ENCODE results near the gene ACY1. TPM values are rescaled to one million over a fixed set of nuclear protein-coding genes. Genes with fewer than 3 reads are reported as not detected.

ACY1 gene
- total and polyA plus RNA-seq, 12 donors = 18.7 to 45.6 (median 25.0) TPM

DNA sequence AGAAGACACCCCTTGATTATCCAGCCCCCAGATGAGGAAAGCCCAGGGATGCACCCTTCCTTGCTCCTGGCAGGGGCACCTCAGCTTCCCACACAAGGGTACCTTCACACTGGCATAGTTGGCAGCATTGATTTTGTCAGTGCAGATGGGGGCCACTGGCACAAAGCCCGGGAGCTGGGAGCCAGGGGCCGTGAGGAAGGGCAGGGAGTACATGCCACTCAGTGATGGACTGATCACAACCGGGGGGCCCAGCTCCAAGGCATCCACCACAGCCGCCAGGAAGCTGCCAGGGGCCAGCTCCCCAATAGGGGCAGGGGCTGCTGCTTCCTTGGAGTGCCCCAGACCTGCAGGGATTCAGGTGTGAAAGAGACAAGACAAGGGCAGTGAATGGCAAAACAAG is 13.5 kb upstream of the ACY1 start:
- no peaks in the 10 kb centered on the region for H3K9me3 ChIP-seq
- 63 to 69% methylated on average over 4 of the region's 4 CpGs for WGBS, 2 donors
- no peak for DNase-seq
- H3K4me3 ChIP-seq = no peak overlapping the region
- TF ChIP-seq CTCF (IDR thresholded peaks at IDR 0.05) = no peak
- H3K4me1 ChIP-seq = peaks cover 13 to 67% (median 45%) of the 10 kb centered on the region in 9 donors
- intact Hi-C loops (cut with DNase I) = no loop called here
- no peak for ATAC-seq
- H3K36me3 ChIP-seq = peaks cover 0 to 16% (median 0%) of the 10 kb centered on the region in 9 donors
- peak overlapping the region in 1 of 10 donors; percentile 10 for H3K27ac ChIP-seq
- H3K27me3 ChIP-seq = peaks cover 0 to 20% (median 0%) of the 10 kb centered on the region in 7 donors

GRCh38 chr3:51970606-51971300 is 12.6 kb upstream of the ACY1 start:
- 68 to 72% methylated on average over 6 of the region's 6 CpGs for WGBS, 2 donors
- Histone ChIP-seq H3K4me1 (peaks cover 17 to 63% (median 46%) of the 10 kb centered on the region in 9 donors), H3K4me3 (no peak overlapping the region), H3K9me3 (no peaks in the 10 kb centered on the region), H3K27ac (peak overlapping the region in 1 of 10 donors; percentile 31), H3K27me3 (peaks cover 0 to 18% (median 0%) of the 10 kb centered on the region in 7 donors), H3K36me3 (peaks cover 0 to 16% (median 0%) of the 10 kb centered on the region in 9 donors)
- DNase-seq = no peak
- no peak for ATAC-seq
- intact Hi-C loops (cut with DNase I) = no loop called here
- no peak for TF ChIP-seq CTCF (IDR thresholded peaks at IDR 0.05)

DNA sequence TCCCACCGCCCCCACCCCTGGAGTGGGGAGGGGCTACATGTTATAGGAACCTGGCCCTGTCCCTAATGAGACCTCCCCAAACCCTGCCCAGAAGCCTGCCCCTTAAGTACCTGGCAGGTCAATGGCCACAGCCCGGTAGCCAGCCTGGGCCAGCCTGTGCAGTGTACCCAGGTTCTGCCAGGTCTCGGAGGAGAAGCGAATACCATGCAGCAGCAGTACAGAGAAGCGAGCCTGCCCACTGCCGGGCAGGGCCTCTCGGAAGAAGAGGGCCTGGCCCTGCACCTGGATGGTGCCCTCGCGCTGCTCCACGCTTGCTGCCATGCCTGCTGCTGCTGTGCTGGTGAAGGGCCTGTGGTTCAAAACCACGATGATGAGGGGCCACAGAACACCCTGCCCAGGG is 12.0 kb upstream of the ACY1 start:
- H3K27me3 ChIP-seq = peaks cover 0 to 12% (median 0%) of the 10 kb centered on the region in 7 donors
- 92 to 96% methylated on average over 11 of the region's 11 CpGs for WGBS, 2 donors
- no peak overlapping the region for H3K27ac ChIP-seq
- H3K36me3 ChIP-seq = peaks cover 0 to 16% (median 0%) of the 10 kb centered on the region in 9 donors
- intact Hi-C loops (cut with DNase I) = no loop called here
- ATAC-seq (no peak), DNase-seq (no peak)
- no peak for TF ChIP-seq CTCF (IDR thresholded peaks at IDR 0.05)
- no peak overlapping the region for H3K4me3 ChIP-seq
- peaks cover 13 to 63% (median 46%) of the 10 kb centered on the region in 9 donors for H3K4me1 ChIP-seq
- no peaks in the 10 kb centered on the region for H3K9me3 ChIP-seq

GRCh38 chr3:51974277-51974962 is 8.9 kb upstream of the ACY1 start:
- peak overlapping the region; percentile 93 to 98 (median 96) for H3K27ac ChIP-seq
- TF ChIP-seq CTCF (IDR thresholded peaks at IDR 0.05) = peak in 4 of 9 donors; percentile 3 to 54 (median 29)
- no peaks in the 10 kb centered on the region for H3K27me3 ChIP-seq
- H3K9me3 ChIP-seq = no peaks in the 10 kb centered on the region
- H3K4me1 ChIP-seq = peaks cover 10 to 46% (median 31%) of the 10 kb centered on the region in 9 donors
- DNase-seq = peak in 1 of 2 donors; percentile 50
- intact Hi-C loops (cut with DNase I) = loop anchor here in 8 of 10 donors (1.0 to 2.0 kb wide), 2 partner anchors 32 kb away; partner anchors contain the start of gene PARP3 (in 8 of the 8)
- peak overlapping the region; percentile 35 to 87 (median 68) for H3K4me3 ChIP-seq
- peak; percentile 10 to 43 (median 26) for ATAC-seq
- peaks cover 0 to 14% (median 0%) of the 10 kb centered on the region in 9 donors for H3K36me3 ChIP-seq
- 17 to 23% methylated on average over 28 to 30 of the region's 30 CpGs for WGBS, 2 donors
